ENCODE measurements around the gene CRHR1. TPM values are rescaled to one million over a fixed set of nuclear protein-coding genes. Genes with fewer than 3 reads are reported as not detected.
"Not testable (repeated sequence)": the region's sequence is repeated elsewhere in the genome, so short reads cannot be mapped to it uniquely, and the experiment has no call there.

The CRHR1 gene
- total RNA-seq, 4 donors from 2014 or later: 1.5 to 24.7 (median 7.4) TPM

DNA sequence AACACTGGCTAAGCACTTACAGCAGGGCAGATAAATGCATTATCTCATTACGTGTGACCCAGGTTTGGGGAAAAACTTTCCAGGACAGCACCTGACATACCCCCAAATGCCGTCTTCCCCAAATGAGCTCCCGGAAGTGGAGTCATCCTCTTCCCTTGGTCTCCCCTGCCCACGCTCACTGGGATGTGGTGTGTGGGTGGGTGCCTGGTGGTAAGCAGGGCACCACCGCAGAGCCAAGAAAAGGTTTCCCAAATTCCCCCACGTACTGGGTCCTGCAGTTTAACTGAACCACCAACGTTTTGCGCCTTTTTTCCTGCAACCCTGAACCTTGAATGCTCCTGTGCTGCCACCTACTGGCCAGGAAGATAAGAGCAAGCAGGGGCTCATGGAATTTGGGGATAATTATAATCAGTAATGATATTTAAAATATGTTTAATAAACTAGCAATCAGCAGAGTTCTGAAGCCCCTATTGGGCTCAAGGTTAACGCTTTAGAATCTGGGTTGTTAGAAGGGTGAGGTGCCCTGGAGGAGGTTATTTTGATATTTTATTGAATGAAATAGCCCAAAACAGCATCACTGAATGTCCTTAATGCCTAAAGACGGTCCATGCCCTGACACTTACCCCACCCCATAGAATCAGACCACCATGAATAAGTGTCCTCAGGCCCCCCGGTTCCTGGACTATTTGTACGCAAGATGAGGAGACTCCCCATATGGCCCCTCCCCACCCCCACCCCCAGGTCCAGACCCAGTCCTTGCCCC lies 68.6 kb downstream of the CRHR1 start:
- H3K27me3 ChIP-seq: no peaks in the 10 kb centered on the region
- no peaks in the 10 kb centered on the region for H3K4me1 ChIP-seq
- DNase-seq: peak; percentile 45 to 54
- no peaks in the 10 kb centered on the region for H3K36me3 ChIP-seq
- TF ChIP-seq, protein P1, sequence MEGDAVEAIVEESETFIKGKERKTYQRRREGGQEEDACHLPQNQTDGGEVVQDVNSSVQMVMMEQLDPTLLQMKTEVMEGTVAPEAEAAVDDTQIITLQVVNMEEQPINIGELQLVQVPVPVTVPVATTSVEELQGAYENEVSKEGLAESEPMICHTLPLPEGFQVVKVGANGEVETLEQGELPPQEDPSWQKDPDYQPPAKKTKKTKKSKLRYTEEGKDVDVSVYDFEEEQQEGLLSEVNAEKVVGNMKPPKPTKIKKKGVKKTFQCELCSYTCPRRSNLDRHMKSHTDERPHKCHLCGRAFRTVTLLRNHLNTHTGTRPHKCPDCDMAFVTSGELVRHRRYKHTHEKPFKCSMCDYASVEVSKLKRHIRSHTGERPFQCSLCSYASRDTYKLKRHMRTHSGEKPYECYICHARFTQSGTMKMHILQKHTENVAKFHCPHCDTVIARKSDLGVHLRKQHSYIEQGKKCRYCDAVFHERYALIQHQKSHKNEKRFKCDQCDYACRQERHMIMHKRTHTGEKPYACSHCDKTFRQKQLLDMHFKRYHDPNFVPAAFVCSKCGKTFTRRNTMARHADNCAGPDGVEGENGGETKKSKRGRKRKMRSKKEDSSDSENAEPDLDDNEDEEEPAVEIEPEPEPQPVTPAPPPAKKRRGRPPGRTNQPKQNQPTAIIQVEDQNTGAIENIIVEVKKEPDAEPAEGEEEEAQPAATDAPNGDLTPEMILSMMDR (IDR thresholded peaks at IDR 0.05): peak; percentile 61 to 80 (median 76)
- no peak for TF ChIP-seq POLR2A (IDR thresholded peaks at IDR 0.05)
- no peaks in the 10 kb centered on the region for H3K9me3 ChIP-seq
- intact Hi-C loops (cut with DNase I; ENCODE audit: low total_unique reads): no loop called here
- no peak overlapping the region for H3K4me3 ChIP-seq
- H3K27ac ChIP-seq: no peak overlapping the region

DNA sequence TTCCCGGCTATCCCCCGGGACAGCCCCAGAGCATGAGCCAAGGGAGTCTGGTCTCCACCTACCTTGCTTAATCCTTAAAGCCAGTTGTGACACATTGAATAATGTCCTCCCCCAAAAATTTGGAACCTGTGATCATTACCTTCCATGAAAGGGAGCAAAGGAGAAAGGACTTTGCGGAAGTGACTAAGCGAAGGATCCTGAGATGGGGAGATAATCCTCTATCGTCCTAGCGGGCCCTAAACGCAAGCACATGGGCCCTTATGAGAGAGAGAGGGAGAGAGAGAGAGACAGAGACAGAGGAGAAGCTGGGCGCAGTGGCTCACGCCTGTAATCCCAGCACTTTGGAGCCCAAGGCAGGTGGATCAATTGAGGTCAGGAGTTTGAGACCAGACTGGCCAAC lies 70.1 kb downstream of the CRHR1 start:
- intact Hi-C loops (cut with DNase I; ENCODE audit: low total_unique reads): no loop called here

DNA sequence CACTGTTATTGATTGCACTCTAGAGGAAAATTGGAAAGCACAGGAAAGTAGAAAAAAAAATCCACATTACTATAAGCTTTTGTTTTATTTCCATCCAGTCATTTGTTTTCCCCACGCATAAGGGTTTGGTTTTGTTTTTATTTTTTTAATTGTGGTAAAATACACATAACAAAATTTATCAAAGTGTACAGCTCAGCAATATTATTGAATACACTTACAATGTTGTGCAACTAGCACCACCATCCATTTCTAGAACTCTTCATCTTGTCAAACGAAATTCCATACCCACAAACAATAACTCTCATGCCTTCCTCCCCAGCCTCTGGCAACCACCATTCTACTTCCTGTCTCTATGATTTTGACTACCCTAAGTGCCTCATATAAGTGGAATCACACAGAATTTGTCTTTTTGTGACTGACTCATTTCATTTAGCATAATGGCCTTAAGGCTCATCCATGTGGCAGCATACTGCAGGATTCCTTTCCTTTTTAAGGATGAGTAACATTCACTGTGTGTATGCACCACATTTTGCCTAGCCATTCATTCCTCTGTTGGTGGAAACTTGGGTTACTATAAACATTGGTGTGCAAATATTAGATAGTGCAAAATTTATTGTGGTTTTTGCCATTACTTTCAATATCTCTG lies 71.7 kb downstream of the CRHR1 start:
- Histone ChIP-seq H3K4me3 (no peak overlapping the region), H3K27me3 (no peaks in the 10 kb centered on the region), H3K36me3 (no peaks in the 10 kb centered on the region), H3K27ac (no peak overlapping the region), H3K4me1 (no peaks in the 10 kb centered on the region), H3K9me3 (no peaks in the 10 kb centered on the region)
- intact Hi-C loops (cut with DNase I; ENCODE audit: low total_unique reads): no loop called here
- TF ChIP-seq, protein P1 (IDR thresholded peaks at IDR 0.05): no peak
- TF ChIP-seq POLR2A (IDR thresholded peaks at IDR 0.05): no peak
- DNase-seq: no peak

More for the DNA sequence above, 70.1 kb downstream of the CRHR1 start:
- H3K9me3 ChIP-seq: no peaks in the 10 kb centered on the region
- no peak for DNase-seq
- H3K4me1 ChIP-seq: no peaks in the 10 kb centered on the region
- no peak overlapping the region for H3K4me3 ChIP-seq
- TF ChIP-seq, protein P1 (IDR thresholded peaks at IDR 0.05): no peak
- TF ChIP-seq POLR2A (IDR thresholded peaks at IDR 0.05): no peak
- H3K27me3 ChIP-seq: no peaks in the 10 kb centered on the region
- no peaks in the 10 kb centered on the region for H3K36me3 ChIP-seq
- H3K27ac ChIP-seq: no peak overlapping the region

DNA sequence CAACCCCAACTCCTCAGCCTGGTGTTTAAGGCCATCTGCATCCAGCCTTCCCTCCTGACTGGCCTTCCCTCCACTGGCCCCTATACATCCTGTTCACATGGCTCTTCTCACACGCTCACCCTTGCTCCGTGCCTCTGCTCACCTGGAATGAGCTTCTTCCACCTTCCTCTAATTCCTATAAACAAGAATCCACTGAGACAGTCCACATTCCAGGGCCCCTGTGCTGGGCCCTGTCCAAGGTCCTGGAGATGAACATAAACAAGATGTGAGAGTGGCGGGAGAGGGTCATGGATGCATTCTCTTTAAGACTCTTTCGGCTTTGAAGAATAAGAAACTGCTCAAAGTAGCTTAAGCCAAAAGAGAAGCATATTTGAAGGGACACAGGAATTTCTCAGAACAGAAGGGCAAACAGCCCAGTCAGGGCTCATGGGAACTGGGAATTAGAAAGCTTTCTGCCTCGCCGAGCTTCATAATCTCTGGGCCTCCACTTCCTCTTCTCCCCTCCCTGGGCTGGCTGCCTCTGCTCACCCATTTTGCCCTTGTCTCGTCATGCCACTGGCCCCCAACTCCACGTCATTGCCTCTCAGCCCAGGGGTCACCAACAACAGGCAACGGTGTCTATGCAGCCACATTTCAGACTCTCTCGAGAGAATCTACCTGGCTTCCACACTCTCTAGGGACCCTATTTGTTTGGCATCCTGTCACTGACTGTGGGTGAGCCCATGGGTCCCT lies 74.0 kb downstream of the CRHR1 start:
- H3K27me3 ChIP-seq: no peaks in the 10 kb centered on the region
- no peak overlapping the region for H3K4me3 ChIP-seq
- H3K9me3 ChIP-seq: no peaks in the 10 kb centered on the region
- intact Hi-C loops (cut with DNase I; ENCODE audit: low total_unique reads): no loop called here
- H3K36me3 ChIP-seq: no peaks in the 10 kb centered on the region
- no peak for DNase-seq
- no peaks in the 10 kb centered on the region for H3K4me1 ChIP-seq
- TF ChIP-seq, protein P1 (IDR thresholded peaks at IDR 0.05): no peak
- TF ChIP-seq POLR2A (IDR thresholded peaks at IDR 0.05): no peak
- no peak overlapping the region for H3K27ac ChIP-seq

DNA sequence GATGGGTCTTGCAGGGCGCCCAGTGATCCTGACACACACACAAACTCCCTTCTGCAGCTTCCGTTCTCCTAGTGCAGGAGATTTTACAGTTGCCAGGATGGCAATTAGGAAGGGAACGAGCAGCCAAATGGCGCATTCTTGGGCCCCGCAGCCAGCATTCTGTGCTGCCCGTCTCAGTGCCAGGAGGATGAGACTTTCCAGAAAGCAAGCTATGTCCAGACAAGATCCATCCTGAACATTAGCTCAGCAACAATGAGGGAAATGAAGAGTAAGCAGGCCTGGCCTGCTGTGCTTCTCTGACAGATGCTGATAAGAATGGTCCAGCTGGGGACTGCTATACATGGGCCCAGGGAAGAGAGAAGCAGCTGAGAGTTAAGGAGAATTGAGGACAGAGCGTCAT lies 77.0 kb downstream of the CRHR1 start:
- H3K27me3 ChIP-seq: no peaks in the 10 kb centered on the region
- no peaks in the 10 kb centered on the region for H3K4me1 ChIP-seq
- intact Hi-C loops (cut with DNase I; ENCODE audit: low total_unique reads): no loop called here
- no peak overlapping the region for H3K27ac ChIP-seq
- H3K9me3 ChIP-seq: no peaks in the 10 kb centered on the region
- H3K4me3 ChIP-seq: no peak overlapping the region
- no peaks in the 10 kb centered on the region for H3K36me3 ChIP-seq
- TF ChIP-seq, protein P1 (IDR thresholded peaks at IDR 0.05): no peak
- no peak for TF ChIP-seq POLR2A (IDR thresholded peaks at IDR 0.05)
- DNase-seq: no peak

DNA sequence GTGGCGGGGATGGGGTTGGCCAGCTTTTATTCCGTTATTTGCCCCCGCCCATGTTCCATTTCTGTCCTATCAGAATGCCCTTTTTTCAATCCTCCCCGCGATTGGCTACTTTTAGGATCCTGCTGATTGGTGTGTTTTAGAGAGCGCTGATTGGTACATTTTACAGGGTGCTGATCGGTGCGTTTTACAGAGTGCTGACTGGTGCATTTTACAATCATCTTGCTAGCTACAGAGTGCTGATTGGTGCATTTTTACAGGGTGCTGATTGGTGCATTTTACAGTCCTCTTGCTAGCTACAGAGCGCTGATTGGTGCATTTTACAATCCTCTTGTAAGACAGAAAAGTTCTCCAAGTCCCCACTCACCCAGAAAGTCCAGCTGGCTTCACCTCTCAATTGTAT lies 78.0 kb downstream of the CRHR1 start:
- H3K4me3 ChIP-seq; H3K4me1 ChIP-seq; H3K9me3 ChIP-seq; H3K27me3 ChIP-seq; DNase-seq; H3K36me3 ChIP-seq; intact Hi-C loops (cut with DNase I; ENCODE audit: low total_unique reads); H3K27ac ChIP-seq: not testable (repeated sequence)

All from uterus (tissue), 4 donors.